IMR-90 (cell line): Measurements from ENCODE around the gene ZFP36L1.

Source experiments
- BHLHE40 ChIP-seq: fragments of 150-350 bp; IDR thresholded peaks from 2 replicates; pipeline ENCODE4 v1.6.1; 2016; ENCODE audit warnings: mild to moderate bottlenecking, low read depth, low read length
- CEBPB ChIP-seq: IDR thresholded peaks from 2 replicates; pipeline ENCODE4 v1.6.1; 2012; ENCODE audit warnings: low read depth, low read length, improper control_type of control experiment
- FOS ChIP-seq: fragments of 150-350 bp; IDR thresholded peaks from 2 replicates; pipeline ENCODE4 v1.6.1; 2016; ENCODE audit warnings: low read depth, low read length
- MAFK ChIP-seq: IDR thresholded peaks from 2 replicates; pipeline ENCODE4 v1.6.1; 2012; ENCODE audit warnings: low read depth, low read length, improper control_type of control experiment
- MXI1 ChIP-seq: IDR thresholded peaks from 2 replicates; pipeline ENCODE4 v1.6.1; 2012; ENCODE audit warnings: low read depth, mild to moderate bottlenecking, low read length, moderate library complexity, borderline replicate concordance
- POLR2A ChIP-seq: IDR thresholded peaks from 2 replicates; pipeline ENCODE4 v1.6.1; 2012; ENCODE audit warnings: mild to moderate bottlenecking, low read depth, low read length
- RCOR1 ChIP-seq: IDR thresholded peaks from 2 replicates; pipeline ENCODE4 v1.6.1; 2012; ENCODE audit warnings: mild to moderate bottlenecking, low read length, improper control_type of control experiment; ENCODE audit not compliant: insufficient replicate concordance
- TF ChIP-seq, protein P1 (sequence below): conservative IDR thresholded peaks from 2 replicates; pipeline ENCODE4 v1.5.1; 2012; ENCODE audit warnings: mild to moderate bottlenecking, low read depth, low read length, improper control_type of control experiment
- TF ChIP-seq, protein P2 (sequence below): fragments of 150-350 bp; IDR thresholded peaks from 2 replicates; pipeline ENCODE4 v1.6.1; 2017; ENCODE audit warnings: mild to moderate bottlenecking, antibody characterized with exemption, low read length, low read depth

DNA sequence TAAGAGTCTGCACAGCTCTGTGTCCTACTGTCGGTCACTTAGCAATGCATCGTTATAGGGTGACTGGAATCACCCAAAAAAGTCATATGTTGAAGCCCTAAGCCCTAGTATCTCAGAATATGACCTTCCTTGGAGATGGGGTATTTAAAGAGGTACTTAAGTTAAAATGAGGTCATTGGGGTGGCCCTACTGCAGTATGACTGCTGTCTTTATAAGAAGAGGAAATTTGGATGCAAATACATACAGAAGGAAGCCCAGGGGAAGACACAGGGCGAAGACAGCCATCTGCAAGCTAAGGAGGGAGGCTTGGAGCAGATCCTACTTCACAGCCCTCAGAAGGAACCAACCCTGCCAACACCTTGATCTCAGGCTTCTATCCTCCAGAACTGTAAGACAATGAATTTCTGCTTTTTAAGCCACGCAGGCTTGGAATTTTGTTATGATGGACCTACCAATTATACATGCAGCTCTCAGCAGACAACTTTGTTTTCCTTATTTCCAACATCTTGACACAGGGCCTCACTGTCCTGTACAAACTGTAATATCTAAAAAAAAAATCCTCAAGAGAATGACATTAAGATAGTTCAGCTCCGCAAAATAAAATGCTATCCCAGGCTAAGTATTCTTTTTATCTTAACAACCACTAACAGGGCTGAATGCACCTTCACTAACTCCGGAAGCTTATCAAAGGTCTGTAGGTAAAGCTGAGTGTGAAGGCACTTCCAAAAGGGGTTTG is 40.4 kb downstream of the ZFP36L1 start:
- TF ChIP-seq, protein P1, sequence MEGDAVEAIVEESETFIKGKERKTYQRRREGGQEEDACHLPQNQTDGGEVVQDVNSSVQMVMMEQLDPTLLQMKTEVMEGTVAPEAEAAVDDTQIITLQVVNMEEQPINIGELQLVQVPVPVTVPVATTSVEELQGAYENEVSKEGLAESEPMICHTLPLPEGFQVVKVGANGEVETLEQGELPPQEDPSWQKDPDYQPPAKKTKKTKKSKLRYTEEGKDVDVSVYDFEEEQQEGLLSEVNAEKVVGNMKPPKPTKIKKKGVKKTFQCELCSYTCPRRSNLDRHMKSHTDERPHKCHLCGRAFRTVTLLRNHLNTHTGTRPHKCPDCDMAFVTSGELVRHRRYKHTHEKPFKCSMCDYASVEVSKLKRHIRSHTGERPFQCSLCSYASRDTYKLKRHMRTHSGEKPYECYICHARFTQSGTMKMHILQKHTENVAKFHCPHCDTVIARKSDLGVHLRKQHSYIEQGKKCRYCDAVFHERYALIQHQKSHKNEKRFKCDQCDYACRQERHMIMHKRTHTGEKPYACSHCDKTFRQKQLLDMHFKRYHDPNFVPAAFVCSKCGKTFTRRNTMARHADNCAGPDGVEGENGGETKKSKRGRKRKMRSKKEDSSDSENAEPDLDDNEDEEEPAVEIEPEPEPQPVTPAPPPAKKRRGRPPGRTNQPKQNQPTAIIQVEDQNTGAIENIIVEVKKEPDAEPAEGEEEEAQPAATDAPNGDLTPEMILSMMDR = no peak
- TF ChIP-seq POLR2A = no peak
- no peak for TF ChIP-seq RCOR1
- TF ChIP-seq MXI1 = no peak
- no peak for TF ChIP-seq BHLHE40
- TF ChIP-seq, protein P2, sequence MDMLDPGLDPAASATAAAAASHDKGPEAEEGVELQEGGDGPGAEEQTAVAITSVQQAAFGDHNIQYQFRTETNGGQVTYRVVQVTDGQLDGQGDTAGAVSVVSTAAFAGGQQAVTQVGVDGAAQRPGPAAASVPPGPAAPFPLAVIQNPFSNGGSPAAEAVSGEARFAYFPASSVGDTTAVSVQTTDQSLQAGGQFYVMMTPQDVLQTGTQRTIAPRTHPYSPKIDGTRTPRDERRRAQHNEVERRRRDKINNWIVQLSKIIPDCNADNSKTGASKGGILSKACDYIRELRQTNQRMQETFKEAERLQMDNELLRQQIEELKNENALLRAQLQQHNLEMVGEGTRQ = no peak
- no peak for TF ChIP-seq FOS
- no peak for TF ChIP-seq CEBPB
- no peak for TF ChIP-seq MAFK
